ENCODE data around the gene PISD.
"Not testable (repeated sequence)": the region's sequence is repeated elsewhere in the genome, so short reads cannot be mapped to it uniquely, and the experiment has no call there.

The PISD gene

DNA sequence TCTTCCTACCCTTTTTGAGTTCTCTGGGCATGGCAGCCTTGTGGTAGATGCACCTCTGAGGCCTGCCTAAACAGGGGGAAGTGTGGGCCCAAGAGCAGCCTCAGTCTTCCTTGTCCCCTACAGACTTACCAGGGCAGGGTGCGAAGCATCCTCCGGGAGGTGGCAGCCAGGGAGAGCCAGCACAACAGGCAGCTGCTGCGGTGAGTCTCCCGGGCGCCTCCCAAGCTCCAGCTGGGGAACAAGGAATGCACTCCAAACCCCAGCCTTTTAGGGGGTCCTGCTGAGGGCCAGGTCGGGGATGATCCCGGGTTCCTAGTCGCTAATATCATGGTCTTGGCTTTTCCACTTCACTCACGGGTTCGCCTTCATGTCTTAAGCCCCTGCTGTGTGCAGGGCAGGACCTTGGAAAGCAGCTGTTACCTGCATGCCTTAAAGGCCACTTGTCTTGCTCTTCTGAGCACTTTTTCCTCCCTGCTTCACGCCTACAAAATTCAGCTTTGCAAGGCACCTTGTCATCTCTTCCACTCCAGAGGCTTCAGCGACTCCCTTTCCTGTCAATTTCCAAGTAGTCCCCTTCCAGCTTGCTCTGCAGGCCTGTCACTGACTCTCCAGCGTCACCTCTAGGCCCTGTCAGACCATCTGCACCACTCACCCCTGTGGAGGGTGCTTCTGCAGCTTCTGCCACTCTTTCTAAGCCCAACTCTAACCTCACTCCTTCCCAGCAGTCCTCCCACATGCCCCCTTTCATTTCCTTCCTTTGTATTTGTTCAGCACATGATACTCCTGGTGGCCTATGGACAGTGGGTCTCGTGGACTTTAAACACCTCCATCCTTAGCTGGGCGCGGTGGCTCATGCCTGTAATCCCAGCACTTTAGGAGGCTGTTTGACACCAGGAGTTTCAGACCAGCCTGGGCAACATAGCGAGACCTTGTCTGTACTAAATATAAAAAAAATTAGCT lies 57.0 kb downstream of the PISD start:
- no peak for DNase-seq

DNA sequence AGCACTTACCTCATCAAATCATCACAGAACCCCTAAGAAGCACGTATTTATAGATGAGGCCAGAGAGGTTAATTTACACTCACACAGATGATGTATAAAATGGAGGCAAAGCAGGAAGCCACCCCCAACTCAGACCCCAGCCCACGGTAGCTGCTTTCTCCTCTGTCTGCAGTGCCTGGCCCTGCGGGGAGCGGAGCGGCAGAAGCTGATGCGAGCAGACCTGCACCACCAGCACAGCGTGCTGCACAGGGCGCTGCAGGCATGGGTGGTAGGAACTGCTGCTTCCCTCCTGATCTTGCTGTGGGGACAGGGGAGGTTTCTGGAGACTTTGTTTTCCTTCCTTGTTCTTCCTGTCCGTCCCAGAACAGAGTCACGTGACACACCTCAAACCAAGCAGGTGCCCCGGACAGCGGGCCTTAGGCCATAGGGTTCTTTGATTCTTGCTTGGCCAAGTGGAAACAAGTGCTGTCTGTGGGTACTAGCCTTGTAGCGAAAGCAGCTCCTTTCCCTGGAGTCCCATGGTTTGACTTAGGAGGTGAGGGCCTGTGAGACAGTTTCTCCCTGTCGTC lies 57.8 kb downstream of the PISD start:
- no peak for DNase-seq

DNA sequence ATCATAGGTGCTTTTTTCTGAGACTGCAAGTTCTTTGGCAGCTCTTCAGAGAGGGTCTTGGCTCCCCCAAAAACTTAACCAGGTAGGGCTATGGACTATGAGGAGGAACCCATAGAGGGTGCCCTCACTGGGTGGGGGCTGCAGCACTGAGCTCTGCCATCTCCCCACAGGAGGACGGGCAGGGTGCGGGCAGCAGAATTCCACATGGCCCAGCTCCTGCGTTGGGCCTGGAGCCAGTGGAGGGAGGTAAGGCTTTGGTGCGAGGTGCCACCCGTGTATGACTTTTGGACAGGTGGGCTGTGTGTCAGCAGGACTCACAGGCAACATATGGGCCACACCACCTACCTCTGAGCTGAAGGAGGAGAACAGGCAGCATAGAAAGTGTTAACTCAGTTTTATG lies 58.4 kb downstream of the PISD start:
- no peak for DNase-seq

DNA sequence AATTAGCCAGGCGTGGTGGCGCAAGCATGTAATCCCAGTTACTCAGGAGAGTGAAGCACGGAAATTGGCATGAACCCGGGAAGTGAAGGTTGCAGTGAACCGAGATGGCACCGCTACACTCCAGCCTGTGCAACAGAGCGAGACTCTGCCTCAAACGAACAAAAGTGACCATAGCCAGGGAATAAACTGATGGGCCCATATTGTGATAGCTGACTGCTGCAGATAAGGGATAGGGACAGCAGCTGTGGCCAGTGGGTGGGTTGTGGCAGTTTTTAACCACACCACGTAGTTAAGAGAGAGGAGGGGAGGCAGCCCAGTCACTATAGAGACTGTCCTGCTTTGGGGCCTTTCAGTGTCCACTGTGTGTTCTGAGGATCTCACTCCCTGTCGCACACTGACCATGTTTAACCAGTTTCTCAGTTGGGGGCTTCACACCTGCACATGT lies 58.9 kb downstream of the PISD start:
- DNase-seq, result no peak

DNA sequence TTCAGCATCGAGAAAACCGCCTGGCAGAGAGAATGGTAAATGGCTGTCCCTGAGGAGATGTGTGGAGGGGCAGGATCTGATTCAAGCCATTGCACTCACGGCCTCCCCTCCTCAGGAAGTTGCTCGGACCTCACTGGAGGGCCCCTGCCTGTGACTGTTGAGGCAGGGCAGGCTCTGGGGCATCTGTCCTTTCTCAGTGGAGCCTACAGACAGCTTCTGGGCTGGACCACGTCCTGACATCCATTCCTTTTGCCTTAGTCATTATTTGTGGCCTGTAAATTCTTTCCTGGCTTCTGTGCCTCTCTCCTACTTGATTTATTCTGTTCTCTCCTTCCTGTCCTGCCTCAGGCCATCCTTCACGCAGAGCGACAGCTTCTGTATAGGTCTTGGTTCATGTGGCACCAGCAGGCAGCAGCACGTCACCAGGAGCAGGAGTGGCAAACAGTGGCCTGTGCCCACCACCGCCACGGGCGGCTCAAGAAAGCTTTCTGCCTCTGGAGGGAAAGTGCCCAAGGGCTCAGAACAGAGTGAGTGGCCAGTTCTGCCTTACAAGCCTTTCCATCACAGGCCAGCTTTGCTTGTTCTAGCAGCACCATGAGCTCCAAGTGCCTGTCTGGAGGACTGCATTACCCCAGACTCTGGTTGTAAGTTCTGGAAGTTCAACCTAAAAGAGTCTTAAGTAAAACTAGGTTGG lies 59.6 kb downstream of the PISD start:
- DNase-seq, result no peak

DNA sequence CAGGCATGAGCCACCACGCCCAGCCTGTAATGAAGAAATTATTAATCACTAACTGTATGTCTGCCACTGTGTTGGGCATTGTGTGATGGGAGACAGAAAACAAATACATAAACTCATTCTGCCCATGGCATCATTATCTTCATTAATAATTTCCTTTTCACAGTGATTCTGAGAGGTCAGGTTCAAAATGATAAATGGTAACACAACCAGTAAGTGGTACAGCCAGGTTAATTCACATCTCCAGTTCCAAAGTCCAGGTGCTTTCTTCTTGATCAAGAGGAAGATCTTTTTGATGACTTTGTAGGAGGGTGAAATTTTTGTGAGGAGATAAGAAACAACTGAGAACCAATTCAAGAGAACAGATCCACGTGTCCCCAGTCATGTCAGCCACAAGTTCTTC lies 66.7 kb downstream of the PISD start:
- no peak for DNase-seq

DNA sequence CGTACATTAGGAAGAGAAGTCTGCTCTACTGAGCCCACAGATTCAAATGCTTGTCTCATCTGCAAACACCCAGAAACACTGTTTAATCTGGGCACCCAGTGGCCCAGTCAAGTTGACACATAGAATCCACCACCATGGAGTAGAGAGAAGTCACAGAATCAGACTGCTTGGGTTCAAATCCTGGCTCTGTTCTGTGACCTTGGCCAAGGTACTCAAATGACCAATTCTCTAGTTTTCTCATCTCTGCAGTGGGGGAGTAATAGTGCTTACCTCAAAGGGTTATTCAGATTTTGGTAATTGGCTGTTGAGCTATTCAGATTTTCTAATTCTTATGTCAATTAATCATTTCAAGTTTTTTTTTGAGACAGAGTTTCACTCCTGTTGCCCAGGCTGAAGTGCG lies 71.9 kb downstream of the PISD start:
- DNase-seq, result not testable (repeated sequence)

DNA sequence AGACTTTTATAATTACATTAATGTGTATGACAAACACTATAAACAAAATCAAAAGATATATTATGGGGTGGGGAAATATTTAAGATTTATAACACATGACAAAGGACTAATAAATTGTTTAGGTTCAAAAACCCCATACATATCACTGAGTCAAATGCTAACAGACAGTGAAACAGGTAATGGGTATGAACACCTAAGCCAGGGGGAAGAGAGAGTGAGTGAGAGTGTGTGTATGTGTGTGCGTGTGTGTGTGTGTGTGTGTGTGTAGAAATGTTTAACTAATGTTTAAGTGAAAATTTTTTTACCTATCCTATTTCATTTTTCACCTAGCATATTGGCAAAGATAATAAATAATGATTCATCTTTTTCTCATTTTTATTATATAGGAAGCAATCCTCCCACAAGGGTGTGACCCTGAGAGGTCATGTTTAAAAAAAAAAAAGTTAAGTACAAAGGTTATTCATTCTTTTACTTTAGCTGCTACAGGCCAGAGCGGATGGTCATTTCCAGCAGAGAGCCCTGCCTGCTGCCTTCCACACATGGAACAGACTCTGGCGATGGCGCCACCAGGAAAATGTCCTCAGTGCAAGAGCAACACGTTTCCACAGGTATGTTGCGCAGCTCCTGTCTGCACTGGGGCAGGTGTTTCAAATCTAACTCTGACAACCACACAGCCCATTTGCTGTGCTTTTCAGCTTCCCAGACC lies 72.9 kb downstream of the PISD start:
- DNase-seq, result no peak

DNA sequence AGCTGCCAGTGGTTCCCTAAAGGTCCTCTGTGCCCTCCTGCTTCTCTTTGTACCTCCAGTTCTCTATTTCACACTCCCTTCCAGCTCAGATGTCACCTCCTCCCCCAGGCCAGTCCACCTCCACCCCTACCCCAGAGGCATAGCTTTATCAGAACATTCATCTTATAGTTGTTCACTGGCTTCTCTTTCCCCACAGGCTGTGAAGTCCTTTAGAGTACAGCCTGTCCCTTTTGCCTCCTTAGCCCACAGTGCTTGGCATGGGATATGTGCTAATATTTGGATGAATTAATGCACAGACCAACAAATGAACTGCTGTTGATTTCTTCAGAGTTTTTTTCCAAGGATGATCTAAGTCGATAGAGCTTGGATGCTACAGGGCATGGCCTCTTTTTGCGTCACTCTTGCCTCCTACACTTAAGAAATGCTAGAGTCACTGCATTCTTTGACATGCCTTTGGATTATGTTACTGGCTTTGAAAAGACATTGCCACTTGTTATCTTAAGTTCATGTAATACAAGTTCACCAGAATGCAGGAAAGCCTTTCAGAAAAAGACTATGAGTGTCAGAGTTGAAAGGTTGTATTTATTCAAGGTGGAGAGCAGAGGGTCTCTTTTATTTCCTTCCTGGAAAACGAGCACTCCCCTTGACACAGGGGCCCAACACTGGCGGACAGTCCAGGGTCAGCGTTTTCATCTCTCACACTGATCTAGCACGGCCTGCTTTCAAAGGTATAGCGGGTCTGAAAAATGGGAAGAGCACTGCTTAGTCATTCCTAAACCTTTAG lies 75.7 kb downstream of the PISD start:
- DNase-seq, result no peak

DNA sequence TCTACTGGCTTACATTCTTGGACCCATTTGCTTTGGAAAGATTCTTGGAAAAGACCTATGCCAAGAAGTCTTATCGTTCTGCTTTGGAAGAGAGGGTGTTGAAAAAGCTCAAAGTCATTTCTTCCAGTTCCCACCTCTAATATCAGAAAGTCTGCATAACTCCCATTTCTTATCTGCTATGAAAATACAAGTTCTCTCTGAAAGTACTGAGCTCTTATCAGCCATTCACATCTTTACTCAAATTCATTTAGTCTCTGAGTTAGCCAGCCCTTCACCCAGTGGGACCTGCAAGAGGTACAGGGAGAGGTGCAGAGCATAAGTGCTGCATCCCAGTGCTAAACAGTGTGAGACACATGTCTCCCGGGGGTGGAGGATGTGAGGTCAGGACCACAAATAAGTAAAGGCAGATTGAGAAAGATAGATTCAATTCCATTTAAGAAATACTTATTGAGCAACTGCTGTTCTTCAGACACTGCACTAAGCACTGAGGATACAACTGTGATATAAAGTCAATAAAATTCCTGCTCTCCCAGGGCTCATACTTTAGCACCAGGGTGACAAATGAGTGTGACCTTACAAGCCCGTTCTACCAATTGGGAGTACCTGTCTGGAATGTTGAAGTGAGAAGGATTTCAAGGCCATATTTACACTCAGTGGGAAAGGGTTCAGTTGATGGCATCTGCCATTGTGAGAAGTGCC lies 76.7 kb downstream of the PISD start:
- DNase-seq, result no peak

DNA sequence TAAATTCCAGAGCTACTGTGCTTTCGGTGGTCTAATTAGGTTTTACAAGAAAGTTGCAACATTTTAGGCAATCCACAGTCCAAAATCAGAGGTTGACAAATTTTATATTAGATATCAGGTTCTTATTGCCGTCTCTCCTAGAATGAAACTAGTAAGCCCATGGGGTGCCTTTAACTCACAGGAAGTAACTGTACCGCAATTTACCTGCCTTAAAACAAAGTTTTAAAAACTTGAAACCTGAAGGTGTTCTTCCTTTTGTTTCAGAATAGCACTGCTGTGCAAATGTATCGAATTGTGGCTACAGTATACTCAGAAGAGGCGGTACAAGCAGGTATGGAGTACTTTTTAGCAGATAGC lies 77.2 kb downstream of the PISD start:
- no peak for DNase-seq

DNA sequence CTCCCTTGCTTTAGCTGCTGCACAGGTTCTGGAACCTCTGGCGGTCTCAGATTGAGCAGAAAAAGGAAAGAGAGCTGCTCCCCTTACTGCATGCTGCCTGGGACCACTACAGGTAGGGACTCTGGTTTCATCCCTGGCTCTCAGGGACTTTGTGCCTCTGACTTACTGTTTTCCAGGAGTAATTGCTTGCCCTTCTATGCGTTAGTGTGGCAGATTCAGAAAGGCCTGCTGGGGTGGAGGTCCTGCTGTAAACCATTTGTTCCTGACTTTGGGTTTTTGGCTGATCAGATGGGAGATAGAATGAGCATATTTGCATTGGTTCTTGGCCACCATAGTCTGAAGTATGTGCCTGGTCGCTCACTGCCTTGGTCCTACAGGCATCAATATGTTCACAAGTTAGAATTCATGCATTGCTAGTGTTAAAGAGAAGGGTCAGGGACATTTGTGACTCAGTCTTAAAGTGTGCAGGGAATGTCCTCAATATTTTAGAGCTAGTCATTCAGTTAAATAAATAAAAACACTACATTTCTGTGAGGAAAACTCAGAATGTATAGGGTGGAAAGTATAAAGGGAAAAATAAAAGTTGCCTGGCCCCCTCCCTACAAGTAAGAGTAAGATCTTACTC lies 78.0 kb downstream of the PISD start:
- DNase-seq, result no peak

DNA sequence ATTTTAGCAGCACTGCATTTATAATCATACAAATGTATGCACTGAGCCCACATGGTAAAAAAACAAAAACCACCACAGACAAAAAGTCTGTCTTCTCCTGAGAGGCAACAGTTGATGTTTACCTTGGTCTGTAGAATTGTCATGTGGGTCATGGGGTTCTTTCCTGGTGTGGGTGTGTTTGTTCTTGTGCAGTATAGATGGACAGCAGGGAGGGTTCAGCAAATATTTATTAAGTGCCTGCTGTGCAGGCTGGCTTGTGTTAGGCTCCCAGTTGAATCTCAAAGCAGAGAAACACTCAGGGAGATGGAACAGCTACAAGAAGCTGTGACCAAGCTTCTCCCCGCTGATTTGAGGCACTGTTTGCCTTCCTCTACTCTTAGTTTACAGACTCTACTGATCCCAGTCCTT lies 82.2 kb downstream of the PISD start:
- no peak for DNase-seq

DNA sequence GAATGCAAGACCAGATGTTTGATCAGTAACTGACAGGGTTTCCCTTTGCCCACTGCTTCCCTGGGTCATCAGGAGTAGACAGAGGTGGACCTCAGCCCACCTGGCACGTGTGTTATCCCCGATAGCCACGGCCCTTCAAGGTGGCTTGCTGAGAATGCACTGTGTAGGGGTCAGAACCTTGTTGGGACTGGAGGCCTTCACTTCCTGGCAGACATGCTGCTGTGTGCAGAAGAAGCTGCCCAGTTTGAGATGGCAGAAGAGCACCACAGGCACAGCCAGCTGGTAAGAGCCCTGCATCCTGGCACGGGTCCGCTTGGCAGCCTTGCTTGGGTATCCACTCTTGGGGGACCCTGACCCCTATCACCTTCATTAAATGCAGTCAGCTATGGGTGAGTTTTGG lies 83.8 kb downstream of the PISD start:
- no peak for DNase-seq

DNA sequence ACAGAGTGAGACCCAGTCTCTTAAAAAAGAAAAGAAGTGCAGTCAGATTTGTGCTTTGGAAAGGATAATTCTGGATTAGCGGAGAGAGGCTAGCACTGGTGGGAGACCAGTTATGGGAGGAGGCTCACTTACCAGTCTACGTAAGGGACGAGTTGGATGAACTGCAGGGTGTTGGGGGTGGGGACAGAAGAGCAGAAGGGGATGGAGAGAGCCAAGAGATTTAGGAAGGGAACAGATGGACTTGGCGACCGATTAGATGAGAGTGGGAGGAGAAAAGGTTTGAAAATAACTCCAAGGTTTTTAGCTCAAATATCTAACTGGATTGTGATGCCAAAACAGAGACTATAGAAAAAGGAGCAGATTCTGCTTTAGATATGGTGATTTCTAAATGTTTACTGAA lies 84.3 kb downstream of the PISD start:
- DNase-seq, result no peak

DNA sequence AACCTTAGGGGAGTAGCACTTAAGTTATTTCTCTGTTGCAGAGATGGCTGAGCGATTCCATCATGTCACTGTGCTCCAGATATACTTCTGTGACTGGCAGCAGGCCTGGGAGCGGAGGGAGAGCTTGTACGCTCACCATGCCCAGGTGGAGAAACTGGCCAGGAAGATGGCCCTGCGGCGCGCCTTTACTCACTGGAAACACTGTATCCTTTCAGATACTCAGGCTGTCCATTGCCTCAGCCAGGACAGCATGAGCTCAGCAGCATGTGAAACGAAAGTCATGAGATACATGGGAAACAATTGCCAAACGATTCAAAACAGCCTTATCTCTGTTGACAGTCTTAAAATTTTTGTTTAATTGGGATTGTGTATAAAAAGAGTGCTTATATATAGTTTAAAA lies 86.8 kb downstream of the PISD start:
- no peak for DNase-seq

DNA sequence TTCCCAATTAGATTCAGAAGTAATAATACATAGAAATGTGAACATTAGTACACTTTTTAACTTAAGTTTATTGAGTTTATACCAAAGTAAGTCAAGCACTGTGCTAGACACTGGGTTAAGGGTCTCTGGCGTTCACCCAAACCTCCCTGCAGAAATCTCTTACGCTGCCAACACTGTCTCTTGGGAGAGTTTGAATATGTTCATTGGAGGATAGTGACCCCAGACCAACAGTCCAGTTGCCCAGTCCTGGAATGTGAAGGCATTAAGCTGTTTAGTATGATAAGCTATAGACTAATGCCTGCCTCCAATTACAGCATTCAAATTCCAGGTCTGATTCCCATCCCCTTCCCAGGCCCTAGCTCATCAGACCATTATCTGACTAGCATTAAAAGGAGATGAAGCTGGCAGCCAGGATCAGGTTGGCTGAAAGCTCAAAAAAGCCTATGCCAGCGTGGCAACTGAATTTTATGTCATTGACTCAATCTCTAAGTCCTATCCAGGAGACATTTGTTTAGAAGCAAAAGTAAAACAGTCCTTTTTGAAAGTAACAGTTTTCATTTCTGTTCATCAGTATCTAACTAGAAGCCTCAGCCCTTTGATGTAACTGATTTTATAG lies 87.9 kb downstream of the PISD start:
- DNase-seq, result no peak

DNA sequence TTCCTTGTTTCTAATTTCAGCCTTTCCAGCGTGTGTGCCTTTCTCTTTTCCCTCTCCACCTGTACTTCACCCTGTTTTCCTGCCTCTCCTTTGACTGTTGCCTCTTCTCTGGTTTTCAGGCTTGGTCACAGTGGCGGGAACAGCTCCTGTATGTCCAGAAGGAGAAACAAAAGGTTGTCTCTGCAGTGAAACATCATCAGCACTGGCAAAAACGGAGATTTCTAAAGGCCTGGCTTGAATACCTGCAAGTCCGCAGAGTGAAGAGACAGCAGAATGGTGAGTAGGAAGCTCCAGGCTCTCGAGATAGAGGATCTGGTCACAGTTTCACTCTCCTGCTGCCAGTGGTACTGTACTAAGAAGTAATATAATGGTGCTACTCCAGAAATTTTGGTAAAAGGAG lies 89.1 kb downstream of the PISD start:
- no peak for DNase-seq

DNA sequence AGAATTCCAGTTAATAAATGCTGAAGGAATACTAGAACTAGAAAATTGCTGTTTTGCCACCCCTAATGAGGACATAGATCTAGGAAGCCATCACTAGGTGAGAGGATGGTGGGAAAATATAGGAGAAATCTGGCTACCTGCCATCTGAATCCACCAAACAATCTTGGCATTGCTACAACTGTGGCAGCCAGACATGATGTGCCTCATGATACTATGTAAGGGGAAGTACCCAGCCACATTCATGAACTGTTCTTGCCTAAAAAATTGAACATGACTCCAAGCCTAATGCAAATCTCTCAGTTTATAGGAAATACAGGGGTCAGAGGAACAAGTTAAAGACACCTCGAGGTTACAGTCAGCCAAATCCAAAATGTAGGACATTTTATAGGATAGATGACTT lies 92.9 kb downstream of the PISD start:
- peak; percentile 37 for DNase-seq
